ENCODE data around the gene CHN1. TPM values are rescaled to one million over a fixed set of nuclear protein-coding genes. Genes with fewer than 3 reads are reported as not detected.
A peak's percentile ranks its signal among the peaks of the same experiment; 100 is the strongest.

Gene CHN1
- total and polyA plus RNA-seq, 2 of the 8 experiments (the other 6 are each of a cell fraction or from before 2014, with no cell fraction given): 54.0 to 65.7 TPM

DNA sequence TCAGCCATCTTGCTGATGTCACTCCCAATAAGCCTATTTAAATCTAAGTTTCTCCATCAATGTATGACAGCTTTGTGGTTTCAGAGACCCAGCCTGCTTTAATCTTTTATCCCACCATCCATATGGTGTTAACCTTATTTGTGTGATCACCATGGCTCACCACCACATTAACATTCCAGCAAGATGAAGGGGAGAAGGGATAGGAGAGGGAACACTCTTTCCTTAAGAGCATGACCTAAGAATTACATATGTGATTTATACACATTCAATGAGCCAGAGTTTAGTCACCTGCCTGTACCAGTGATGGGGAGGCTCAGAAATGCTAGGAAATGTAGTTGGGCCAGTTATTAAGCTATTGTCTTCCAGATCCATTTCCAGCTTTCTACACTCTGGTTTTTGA, 44.5 kb upstream of the CHN1 start:
- H3K56ac ChIP-seq (replicated peaks; ENCODE audit: insufficient read length, low read depth, low read length): no peak overlapping the region
- H3K79me2 ChIP-seq (ENCODE audit: control insufficient read depth in 1 of 2, insufficient read depth in 2 of 2, low read length in 2 of 2): no peaks in the 10 kb centered on the region
- no peaks in the 10 kb centered on the region for H3K36me3 ChIP-seq (ENCODE audit: control insufficient read depth in 2 of 4, insufficient read depth in 4 of 4, low read length in 3 of 4)
- no peak overlapping the region for H2BK20ac ChIP-seq (ENCODE audit: low read length)
- 0 out of 2 replicates have a peak overlapping the region, but pooled peaks have one; percentile 3 for H2AFZ ChIP-seq (ENCODE audit: low read length)
- no peak overlapping the region for H4K8ac ChIP-seq (ENCODE audit: extremely low read depth, insufficient read depth, low read length)
- no peak overlapping the region for H3K4me2 ChIP-seq (ENCODE audit: insufficient read depth in 1 of 2, low read depth in 2 of 2, low read length in 2 of 2)
- H3K9me3 ChIP-seq (ENCODE audit: insufficient read depth in 2 of 2, low read depth in 1 of 2, low read length in 1 of 2): no peaks in the 10 kb centered on the region
- no peak for TF ChIP-seq CHD2 (IDR thresholded peaks at IDR 0.05; ENCODE audit: low read length)
- TF ChIP-seq CEBPB (IDR thresholded peaks at IDR 0.05; ENCODE audit: low read depth, low read length): no peak
- TF ChIP-seq RAD21 (IDR thresholded peaks at IDR 0.05 in 1 of 2, conservative IDR thresholded peaks at IDR 0.05 in 1 of 2; ENCODE audit: low read depth in 2 of 2, low read length in 2 of 2): no peak
- no peak for TF ChIP-seq CBX5 (IDR thresholded peaks at IDR 0.05; ENCODE audit: low read depth, low read length)
- TF ChIP-seq ZNF274 (IDR thresholded peaks at IDR 0.05; ENCODE audit: borderline replicate concordance, extremely low read depth, low read length): no peak
- TF ChIP-seq SIN3A (conservative IDR thresholded peaks at IDR 0.05 in 1 of 2, IDR thresholded peaks at IDR 0.05 in 1 of 2; ENCODE audit: low read depth in 1 of 2, low read length in 2 of 2): no peak
- no peak for TF ChIP-seq POLR2AphosphoS5 (IDR thresholded peaks at IDR 0.05; ENCODE audit: low read depth, low read length)
- no peak overlapping the region for H2BK15ac ChIP-seq (ENCODE audit: low read length)
- H4K91ac ChIP-seq (replicated peaks; ENCODE audit: insufficient read length, low read length): no peak overlapping the region
- H2AK5ac ChIP-seq (ENCODE audit: low read depth, low read length): no peak overlapping the region
- H2BK120ac ChIP-seq (replicated peaks; ENCODE audit: low read depth, low read length): no peak overlapping the region
- H3K4me1 ChIP-seq (replicated peaks in 1 of 4; ENCODE audit: control insufficient read depth in 3 of 4, insufficient read depth in 4 of 4, low read length in 3 of 4): no peaks in the 10 kb centered on the region
- H3K4ac ChIP-seq (replicated peaks; ENCODE audit: insufficient read length, low read depth, low read length): no peak overlapping the region
- H4K5ac ChIP-seq (ENCODE audit: insufficient read length, low read depth, low read length): no peak overlapping the region
- H3K27ac ChIP-seq (ENCODE audit: low read depth, low read length): no peak overlapping the region
- no peak overlapping the region for H3K14ac ChIP-seq (ENCODE audit: insufficient read length)
- no peaks in the 10 kb centered on the region for H3K79me1 ChIP-seq (ENCODE audit: low read depth, low read length)
- POLR2A ChIA-PET (ENCODE audit: partially characterized antibody): no interaction called here
- no peak overlapping the region for H3K18ac ChIP-seq (ENCODE audit: extremely low read depth, low read length)
- no peak for DNase-seq (ENCODE audit: low read depth in 1 of 2, low spot score in 2 of 2)
- CTCF ChIA-PET (ENCODE audit: partially characterized antibody): interaction anchor here (0.6 to 2.1 kb wide), 11 partner anchors 9 to 352 kb away, joined by 3 to 9 read pairs (median 3); no protein-coding TSS in a partner anchor
- no peak overlapping the region for H3K23ac ChIP-seq (ENCODE audit: insufficient read length)
- peaks cover 0 to 2% of the 10 kb centered on the region in 2 experiments for H4K20me1 ChIP-seq (replicated peaks in 1 of 2; ENCODE audit: control insufficient read depth in 1 of 2, insufficient read depth in 2 of 2, low read length in 2 of 2)
- H3K27me3 ChIP-seq (replicated peaks in 1 of 4; ENCODE audit: control insufficient read depth in 3 of 4, extremely low read depth in 1 of 4, insufficient read depth in 3 of 4, low read length in 3 of 4): no peaks in the 10 kb centered on the region
- no peak overlapping the region for H3K4me3 ChIP-seq (ENCODE audit: extremely low read depth in 1 of 4, insufficient read depth in 2 of 4, low read depth in 3 of 4, low read length in 4 of 4)
- H3K9ac ChIP-seq (replicated peaks in 1 of 4; ENCODE audit: extremely low read depth in 1 of 4, low read depth in 3 of 4, low read length in 3 of 4): no peak overlapping the region
- no peaks in the 10 kb centered on the region; the same call in 1 of the 2 replicates for H3K23me2 ChIP-seq (ENCODE audit: low read depth, low read length)
- no peak overlapping the region for H2BK12ac ChIP-seq (ENCODE audit: low read depth, low read length)
- FAIRE-seq: no peak
- no peak overlapping the region for H2BK5ac ChIP-seq (ENCODE audit: low read depth, low read length)

All from H1 (cell line).